NCI-H1694 (cell line): ENCODE results near the gene AQP12A.

Experiments
- DNase-seq: peaks from one replicate; lab custom pipeline; 2025; lab: John Stamatoyannopoulos, UW

Gene AQP12A

GRCh38 chr2:240707043-240707756 is 15.5 kb downstream of the AQP12A start:
- DNase-seq: no peak

GRCh38 chr2:240707821-240708220 is 16.2 kb downstream of the AQP12A start:
- DNase-seq: no peak

- no peak for DNase-seq
These were observed 16.8 kb downstream of the AQP12A start for GRCh38 chr2:240708457-240708856.

GRCh38 chr2:240711296-240711695 is 19.6 kb downstream of the AQP12A start:
- no peak for DNase-seq

- no peak for DNase-seq
These were observed 20.0 kb downstream of the AQP12A start for GRCh38 chr2:240711701-240712100.

GRCh38 chr2:240712121-240712520 is 20.5 kb downstream of the AQP12A start:
- DNase-seq: no peak

- no peak for DNase-seq
These were observed 21.6 kb downstream of the AQP12A start for GRCh38 chr2:240713071-240713927.

GRCh38 chr2:240713928-240714746 is 22.5 kb downstream of the AQP12A start:
- DNase-seq: no peak

- no peak for DNase-seq
These were observed 23.4 kb downstream of the AQP12A start for GRCh38 chr2:240714747-240715725.

GRCh38 chr2:240716130-240716798 is 24.6 kb downstream of the AQP12A start:
- DNase-seq: no peak

- no peak for DNase-seq
These were observed 25.5 kb downstream of the AQP12A start for GRCh38 chr2:240717181-240717641.

GRCh38 chr2:240717681-240718581 is 26.3 kb downstream of the AQP12A start:
- no peak for DNase-seq

- DNase-seq: no peak
These were observed 27.3 kb downstream of the AQP12A start for GRCh38 chr2:240718896-240719490.

GRCh38 chr2:240719676-240720545 is 28.2 kb downstream of the AQP12A start:
- DNase-seq: no peak

- DNase-seq: no peak
These were observed 29.3 kb downstream of the AQP12A start for GRCh38 chr2:240720686-240721595.

- DNase-seq: no peak
These were observed 30.0 kb downstream of the AQP12A start for GRCh38 chr2:240721596-240722180.

- no peak for DNase-seq
These were observed 30.7 kb downstream of the AQP12A start for GRCh38 chr2:240722376-240722775.
